IMR-90 (cell line): ENCODE measurements around the gene NPFFR1. TPM values are rescaled to one million over a fixed set of nuclear protein-coding genes. Genes with fewer than 3 reads are reported as not detected.

Experiments
- ATAC-seq: fragments of 200-7000 bp; cut with Tn5 transposase; 2 replicates; pipeline ENCODE4 v1.9.1; 2020; ENCODE audit warnings: low read depth, mild to moderate bottlenecking, moderate library complexity
- BruUV-seq: library from RNA; stranded (reverse); fragments of 400-500 nt; replicated peaks from 2 replicates; lab custom pipeline; 2021; lab: Mats Ljungman, UMichigan
- CTCF ChIA-PET: fragments of 300-600 bp; formaldehyde crosslinking; extraction: SDS; loops from one replicate; lab custom pipeline; 2021; ENCODE audit warnings: antibody characterized with exemption; lab: Yijun Ruan, JAX
- POLR2A ChIA-PET: fragments of 300-600 bp; sonication (Branson Sonifier 250); formaldehyde crosslinking; loops from one replicate; lab custom pipeline; 2022; ENCODE audit warnings: antibody characterized with exemption; ENCODE audit not compliant: unreplicated experiment; lab: Charles Lee
- DNase-seq: peaks from one replicate; pipeline ENCODE4 v3.0.0; 2013
- H2AFZ ChIP-seq: replicated peaks from 2 replicates; pipeline ENCODE3; 2013; ENCODE audit warnings: low read length, mild to moderate bottlenecking; ENCODE audit not compliant: poor library complexity
- H2AK5ac ChIP-seq: 2 replicates; pipeline ENCODE4 v1.6.1; 2013; ENCODE audit warnings: low read depth, low read length, inconsistent platforms
- H2AK9ac ChIP-seq: replicated peaks from 2 replicates; pipeline ENCODE3; 2013; ENCODE audit warnings: mild to moderate bottlenecking, low read depth, low read length, moderate library complexity; ENCODE audit not compliant: poor library complexity
- H2BK120ac ChIP-seq: 2 replicates; pipeline ENCODE4 v1.6.1; 2013; ENCODE audit warnings: low read depth, low read length, inconsistent platforms
- H2BK15ac ChIP-seq: 3 replicates; pipeline ENCODE4 v1.6.1; 2013; ENCODE audit warnings: low read depth, low read length, inconsistent platforms
- H2BK20ac ChIP-seq: 2 replicates; pipeline ENCODE4 v1.6.1; 2013; ENCODE audit warnings: low read depth, mild to moderate bottlenecking, inconsistent platforms, low read length, moderate library complexity
- H2BK5ac ChIP-seq: 2 replicates; pipeline ENCODE4 v1.6.1; 2013; ENCODE audit warnings: mild to moderate bottlenecking, low read depth, low read length, inconsistent platforms; ENCODE audit not compliant: poor library complexity, severe bottlenecking
- H3K14ac ChIP-seq: replicated peaks from 2 replicates; pipeline ENCODE4 v1.6.1; 2013; ENCODE audit warnings: low read depth, low read length, inconsistent platforms
- H3K18ac ChIP-seq: 2 replicates; pipeline ENCODE4 v1.6.1; 2013; ENCODE audit warnings: low read depth, low read length, control low read depth
- H3K23ac ChIP-seq: 2 replicates; pipeline ENCODE4 v1.6.1; 2013; ENCODE audit warnings: low read depth, low read length, inconsistent platforms
- H3K27ac ChIP-seq: 2 replicates; pipeline ENCODE4 v1.5.1; 2013; ENCODE audit warnings: mild to moderate bottlenecking, control low read depth, low read length; ENCODE audit not compliant: insufficient read depth
- H3K27me3 ChIP-seq: 2 replicates; pipeline ENCODE4 v1.6.1; 2013; ENCODE audit warnings: low read length; ENCODE audit not compliant: control insufficient read depth, insufficient read depth
- H3K36me3 ChIP-seq: 2 replicates; pipeline ENCODE4 v1.6.1; 2013; ENCODE audit warnings: low read length, mixed read lengths; ENCODE audit not compliant: control insufficient read depth, insufficient read depth
- H3K4ac ChIP-seq: 2 replicates; pipeline ENCODE4 v1.6.1; 2013; ENCODE audit warnings: low read depth, low read length, inconsistent platforms
- H3K4me1 ChIP-seq: 2 replicates; pipeline ENCODE4 v1.6.1; 2013; ENCODE audit warnings: low read length, mixed read lengths; ENCODE audit not compliant: control insufficient read depth, insufficient read depth
- H3K4me2 ChIP-seq: 2 replicates; pipeline ENCODE4 v1.6.1; 2013; ENCODE audit warnings: low read depth, mild to moderate bottlenecking, control low read depth, low read length, moderate library complexity
- H3K4me3 ChIP-seq: 2 replicates; pipeline ENCODE4 v1.5.1; 2013; ENCODE audit warnings: low read depth, mild to moderate bottlenecking, control low read depth, low read length, moderate library complexity; ENCODE audit not compliant: insufficient read depth
- H3K56ac ChIP-seq: 2 replicates; pipeline ENCODE4 v1.6.1; 2013; ENCODE audit warnings: low read length, inconsistent platforms; ENCODE audit not compliant: insufficient read depth; ENCODE audit errors: extremely low read depth
- H3K79me1 ChIP-seq, 2 experiments: 2 replicates each; pipeline ENCODE4 v1.6.1; 2013; ENCODE audit warnings: low read length in 2 of 2, inconsistent platforms in 1 of 2, low read depth in 1 of 2
- H3K9ac ChIP-seq: 2 replicates; pipeline ENCODE4 v1.6.1; 2013; ENCODE audit warnings: low read depth, low read length, control low read depth
- H3K9me1 ChIP-seq: 2 replicates; pipeline ENCODE4 v1.6.1; 2013; ENCODE audit warnings: low read length, inconsistent platforms; ENCODE audit not compliant: insufficient read depth
- H3K9me3 ChIP-seq: 2 replicates; pipeline ENCODE4 v1.6.1; 2013; ENCODE audit warnings: low read length; ENCODE audit not compliant: control insufficient read depth, insufficient read depth
- H4K20me1 ChIP-seq: 2 replicates; pipeline ENCODE4 v1.6.1; 2013; ENCODE audit warnings: low read length, inconsistent platforms; ENCODE audit not compliant: insufficient read depth
- H4K5ac ChIP-seq: 2 replicates; pipeline ENCODE4 v1.6.1; 2013; ENCODE audit warnings: mild to moderate bottlenecking, low read depth, low read length, control low read depth
- H4K8ac ChIP-seq, 2 experiments: 2 replicates each; pipeline ENCODE4 v1.6.1; 2013; ENCODE audit warnings: low read depth in 2 of 2, low read length in 2 of 2, control low read depth in 1 of 2, inconsistent platforms in 1 of 2
- H4K91ac ChIP-seq: 2 replicates; pipeline ENCODE4 v1.6.1; 2013; ENCODE audit warnings: low read depth, low read length, inconsistent platforms; ENCODE audit not compliant: insufficient read depth
- MAFK ChIP-seq: IDR thresholded peaks from 2 replicates; pipeline ENCODE4 v1.6.1; 2012; ENCODE audit warnings: low read depth, low read length, improper control_type of control experiment
- WGBS, 2 experiments: methylation state at CpG; one replicate each; pipeline versions ENCODE4 v1.1.5 to v1.1.7; 2013; ENCODE audit warnings: missing lambda C conversion rate in 2 of 2; ENCODE audit not compliant: insufficient read length in 1 of 2; ENCODE audit errors: extremely low coverage in 2 of 2; 5-methylcytosine and 5-hydroxymethylcytosine counted together
- dilution Hi-C: fragments of 300-500 bp; cut with HindIII; formaldehyde crosslinking; loops from one replicate; pipeline ENCODE4 v1.14.3; 2018; ENCODE audit warnings: low sequenced_read_pairs; ENCODE audit not compliant: unreplicated experiment
- in situ Hi-C: fragments of 300-500 bp; cut with MboI; formaldehyde crosslinking; loops from 3 replicates; pipeline ENCODE4 v1.14.3; 2019; ENCODE audit warnings: low sequenced_read_pairs, inconsistent platforms, mixed read lengths
- intact Hi-C: fragments of 100-400 bp; cut with micrococcal nuclease; formaldehyde crosslinking; loops from 2 replicates; pipeline ENCODE4 v1.10.0; 2022
- polyA plus RNA-seq, 3 experiments: library from polyadenylated mRNA; depleted of rRNA; stranded (reverse); fragments of >200 nt; gene quantifications; 2 replicates each; pipeline ENCODE4 v1.2.3, GENCODE V29; 2012; ENCODE audit warnings: low replicate concordance in 1 of 3
- total RNA-seq: library from RNA; depleted of rRNA; stranded (reverse); fragments of >200 nt; gene quantifications from 2 replicates; pipeline ENCODE4 v1.2.3, GENCODE V29; 2012
- TF ChIP-seq, protein P1 (sequence below): fragments of 150-350 bp; IDR thresholded peaks from 2 replicates; pipeline ENCODE4 v1.6.1; 2016; ENCODE audit warnings: low read depth, mild to moderate bottlenecking, low read length, moderate library complexity, borderline replicate concordance

NPFFR1 gene
- total and polyA plus RNA-seq, 2 of the 4 experiments (the other 2 are of a cell fraction) = not detected

DNA sequence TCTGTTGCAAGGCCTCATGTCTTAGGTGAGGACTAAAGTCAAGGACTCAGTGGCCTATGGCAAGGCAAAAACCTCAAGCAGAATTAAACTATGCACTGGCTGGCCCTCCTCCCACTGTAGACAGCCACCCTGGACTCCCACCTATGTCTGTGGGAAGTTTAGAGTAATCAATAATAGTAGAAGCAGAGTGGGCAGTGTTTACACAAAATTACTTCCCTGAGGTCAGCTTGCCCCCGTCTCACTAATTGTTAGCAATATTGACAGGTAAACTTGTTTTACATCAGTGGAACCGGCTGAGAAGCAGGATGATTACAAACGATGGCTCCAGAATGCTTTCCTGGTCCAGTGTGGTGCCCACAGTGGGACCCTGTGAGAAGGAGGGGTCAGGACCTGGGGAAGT lies 27.9 kb upstream of the NPFFR1 start:
- H3K23ac ChIP-seq = no peak overlapping the region
- H3K9ac ChIP-seq = no peak overlapping the region
- H2AK5ac ChIP-seq = no peak overlapping the region
- H3K4me1 ChIP-seq = peaks cover 9% of the 10 kb centered on the region; the same call in 1 of the 2 replicates
- no peak overlapping the region for H2BK120ac ChIP-seq
- 78% methylated on average over 3 of the region's 3 CpGs; no CpG with 5 or more reads in 1 of the 2 experiments for WGBS, 2 experiments
- no peak overlapping the region for H3K4ac ChIP-seq
- no peak overlapping the region for H2AK9ac ChIP-seq
- no peak overlapping the region for H3K14ac ChIP-seq
- dilution Hi-C loops (no loop called here), in situ Hi-C loops (no loop called here), intact Hi-C loops (no loop called here)
- TF ChIP-seq, protein P1, sequence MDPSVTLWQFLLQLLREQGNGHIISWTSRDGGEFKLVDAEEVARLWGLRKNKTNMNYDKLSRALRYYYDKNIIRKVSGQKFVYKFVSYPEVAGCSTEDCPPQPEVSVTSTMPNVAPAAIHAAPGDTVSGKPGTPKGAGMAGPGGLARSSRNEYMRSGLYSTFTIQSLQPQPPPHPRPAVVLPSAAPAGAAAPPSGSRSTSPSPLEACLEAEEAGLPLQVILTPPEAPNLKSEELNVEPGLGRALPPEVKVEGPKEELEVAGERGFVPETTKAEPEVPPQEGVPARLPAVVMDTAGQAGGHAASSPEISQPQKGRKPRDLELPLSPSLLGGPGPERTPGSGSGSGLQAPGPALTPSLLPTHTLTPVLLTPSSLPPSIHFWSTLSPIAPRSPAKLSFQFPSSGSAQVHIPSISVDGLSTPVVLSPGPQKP = no peak
- no peak for TF ChIP-seq MAFK
- no peak overlapping the region for H4K91ac ChIP-seq
- H3K4me3 ChIP-seq = no peak overlapping the region
- no peak overlapping the region for H4K5ac ChIP-seq
- no peak overlapping the region for H3K4me2 ChIP-seq
- H2AFZ ChIP-seq = no peak overlapping the region
- H4K8ac ChIP-seq = no peak overlapping the region
- H3K27ac ChIP-seq = no peak overlapping the region
- H2BK15ac ChIP-seq = no peak overlapping the region
- H3K9me3 ChIP-seq = no peaks in the 10 kb centered on the region
- no peak overlapping the region for H3K18ac ChIP-seq
- CTCF ChIA-PET = no interaction called here
- 0 out of 2 replicates have a peak, but pooled peaks cover 2% of the 10 kb centered on the region for H3K27me3 ChIP-seq
- BruUV-seq = no TSS peak
- no peak overlapping the region for H3K56ac ChIP-seq
- DNase-seq (no peak), ATAC-seq (no peak)
- H4K20me1 ChIP-seq = no peaks in the 10 kb centered on the region; the same call in 1 of the 2 replicates
- peaks cover 3% of the 10 kb centered on the region; the same call in 1 of the 2 replicates for H3K9me1 ChIP-seq
- H2BK20ac ChIP-seq = no peak overlapping the region
- H3K36me3 ChIP-seq = no peaks in the 10 kb centered on the region
- no peak overlapping the region for H2BK5ac ChIP-seq
- no peaks in the 10 kb centered on the region for H3K79me1 ChIP-seq
- POLR2A ChIA-PET = no interaction called here
